Activated CD4-positive, alpha-beta T cell treated with anti-CD3 and anti-CD28 coated beads for 36 hours (primary cell): ENCODE measurements around the gene ZNF532. TPM values are rescaled to one million over a fixed set of nuclear protein-coding genes. Genes with fewer than 3 reads are reported as not detected.

Source experiments
- ATAC-seq: fragments of 200-7000 bp; cut with Tn5 transposase; one replicate; pipeline ENCODE4 v1.10.0; 2021; ENCODE audit warnings: mild to moderate bottlenecking, moderate library complexity
- CTCF ChIA-PET: fragments of 350-600 bp; sonication (Branson Sonifier 250); formaldehyde crosslinking; loops from one replicate; lab custom pipeline; 2021; ENCODE audit warnings: antibody characterized with exemption; lab: Charles Lee
- POLR2A ChIA-PET: fragments of 350-600 bp; sonication (Branson Sonifier 250); formaldehyde crosslinking; loops from one replicate; lab custom pipeline; 2021; ENCODE audit warnings: antibody characterized with exemption, inconsistent platforms; lab: Charles Lee
- DNase-seq: peaks from one replicate; pipeline ENCODE4 v3.0.0-alpha.2; 2020
- H3K27ac Mint-ChIP-seq: one replicate; pipeline ENCODE4 v1.8.0; 2021; ENCODE audit warnings: mixed read lengths
- H3K27me3 Mint-ChIP-seq: one replicate; pipeline ENCODE4 v1.8.0; 2021; ENCODE audit warnings: mixed read lengths
- H3K36me3 Mint-ChIP-seq: one replicate; pipeline ENCODE4 v1.8.0; 2021; ENCODE audit warnings: low read depth, mixed read lengths
- H3K4me1 Mint-ChIP-seq: one replicate; pipeline ENCODE4 v1.8.0; 2021; ENCODE audit warnings: mixed read lengths
- H3K4me3 Mint-ChIP-seq: one replicate; pipeline ENCODE4 v1.8.0; 2021; ENCODE audit warnings: mild to moderate bottlenecking, moderate library complexity, mixed read lengths
- H3K9me3 Mint-ChIP-seq: one replicate; pipeline ENCODE4 v1.8.0; 2021; ENCODE audit warnings: low read depth, mixed read lengths
- intact Hi-C, 2 experiments: fragments of 100-400 bp; cut with DNase I in 1 of 2; cut with micrococcal nuclease in 1 of 2; formaldehyde crosslinking; loops; one replicate each; pipeline versions ENCODE4 v1.14.2 to v1.15.1; 2022 to 2024; cut with DNase I, micrococcal nuclease
- total RNA-seq, 2 experiments: library from RNA; stranded (reverse); gene quantifications; one replicate each; pipeline ENCODE4 v1.2.3, GENCODE V29; 2021

Gene ZNF532
- total RNA-seq, 2 experiments from 2014 or later = 7.7 to 11.3 TPM

GRCh38 chr18:58893388-58894099 is 28.9 kb downstream of the ZNF532 start:
- DNase-seq (peak; percentile 27), ATAC-seq (peak; percentile 66)
- H3K4me1 Mint-ChIP-seq = peaks cover 21% of the 10 kb centered on the region
- H3K9me3 Mint-ChIP-seq = no peaks in the 10 kb centered on the region
- no peak overlapping the region for H3K4me3 Mint-ChIP-seq
- peak overlapping the region; percentile 29 for H3K27ac Mint-ChIP-seq
- peaks cover 4% of the 10 kb centered on the region for H3K27me3 Mint-ChIP-seq
- no peaks in the 10 kb centered on the region for H3K36me3 Mint-ChIP-seq
- ChIA-PET POLR2A (no interaction called here), CTCF (interaction anchor here (0.5 to 1.5 kb wide), 3 partner anchors 14 to 177 kb away, joined by 3 to 4 read pairs (median 3); no protein-coding TSS in a partner anchor)
- intact Hi-C loops = no loop called here

- ChIA-PET POLR2A (interaction anchor here (0.6 kb wide), 1 partner anchor 17 kb away, joined by 3 read pairs; no protein-coding TSS in a partner anchor), CTCF (interaction anchor here (0.6 to 1.5 kb wide), 2 partner anchors 15 to 254 kb away, joined by 3 to 4 read pairs; no protein-coding TSS in a partner anchor)
- H3K4me1 Mint-ChIP-seq = peaks cover 21% of the 10 kb centered on the region
- H3K9me3 Mint-ChIP-seq = no peaks in the 10 kb centered on the region
- H3K36me3 Mint-ChIP-seq = no peaks in the 10 kb centered on the region
- H3K27ac Mint-ChIP-seq = no peak overlapping the region
- intact Hi-C loops = no loop called here
- ATAC-seq (no peak), DNase-seq (no peak)
- H3K27me3 Mint-ChIP-seq = peaks cover 2% of the 10 kb centered on the region
- H3K4me3 Mint-ChIP-seq = no peak overlapping the region
Measured at GRCh38 chr18:58894930-58895329, 30.3 kb downstream of the ZNF532 start.

- CTCF ChIA-PET = interaction anchor here (0.5 to 0.6 kb wide), 2 partner anchors 9 to 255 kb away, joined by 3 to 4 read pairs; no protein-coding TSS in a partner anchor
- intact Hi-C loops = no loop called here
- no peak overlapping the region for H3K4me3 Mint-ChIP-seq
- DNase-seq (no peak), ATAC-seq (no peak)
- no peak overlapping the region for H3K27ac Mint-ChIP-seq
- H3K9me3 Mint-ChIP-seq = no peaks in the 10 kb centered on the region
- peaks cover 21% of the 10 kb centered on the region for H3K4me1 Mint-ChIP-seq
- POLR2A ChIA-PET = interaction anchor here (0.6 kb wide), 1 partner anchor 17 kb away, joined by 3 read pairs; no protein-coding TSS in a partner anchor
- peaks cover 2% of the 10 kb centered on the region for H3K27me3 Mint-ChIP-seq
- no peaks in the 10 kb centered on the region for H3K36me3 Mint-ChIP-seq
Measured at GRCh38 chr18:58895385-58895784, 30.7 kb downstream of the ZNF532 start.

GRCh38 chr18:58896268-58896667 is 31.6 kb downstream of the ZNF532 start:
- H3K9me3 Mint-ChIP-seq = no peaks in the 10 kb centered on the region
- peaks cover 2% of the 10 kb centered on the region for H3K27me3 Mint-ChIP-seq
- ChIA-PET POLR2A (interaction anchor here (0.6 kb wide), 1 partner anchor 341 kb away, joined by 3 read pairs; no protein-coding TSS in a partner anchor), CTCF (interaction anchor here (0.8 kb wide), 1 partner anchor 174 kb away, joined by 3 read pairs; no protein-coding TSS in a partner anchor)
- H3K36me3 Mint-ChIP-seq = no peaks in the 10 kb centered on the region
- H3K27ac Mint-ChIP-seq = no peak overlapping the region
- ATAC-seq (no peak), DNase-seq (no peak)
- H3K4me3 Mint-ChIP-seq = no peak overlapping the region
- intact Hi-C loops = no loop called here
- peaks cover 21% of the 10 kb centered on the region for H3K4me1 Mint-ChIP-seq

- intact Hi-C loops = no loop called here
- DNase-seq = no peak
- CTCF ChIA-PET = interaction anchor here (0.8 kb wide), 1 partner anchor 174 kb away, joined by 3 read pairs; no protein-coding TSS in a partner anchor
- H3K9me3 Mint-ChIP-seq = no peaks in the 10 kb centered on the region
- H3K4me3 Mint-ChIP-seq = no peak overlapping the region
- POLR2A ChIA-PET = no interaction called here
- no peaks in the 10 kb centered on the region for H3K36me3 Mint-ChIP-seq
- ATAC-seq = no peak
- H3K4me1 Mint-ChIP-seq = peaks cover 21% of the 10 kb centered on the region
- peaks cover 2% of the 10 kb centered on the region for H3K27me3 Mint-ChIP-seq
- H3K27ac Mint-ChIP-seq = no peak overlapping the region
Measured at GRCh38 chr18:58896734-58897508, 32.2 kb downstream of the ZNF532 start.

- ATAC-seq = no peak
- ChIA-PET CTCF (no interaction called here), POLR2A (no interaction called here)
- DNase-seq = no peak
- intact Hi-C loops = no loop called here
- no peaks in the 10 kb centered on the region for H3K36me3 Mint-ChIP-seq
- H3K4me3 Mint-ChIP-seq = no peak overlapping the region
- H3K4me1 Mint-ChIP-seq = peaks cover 21% of the 10 kb centered on the region
- H3K9me3 Mint-ChIP-seq = no peaks in the 10 kb centered on the region
- H3K27ac Mint-ChIP-seq = no peak overlapping the region
- H3K27me3 Mint-ChIP-seq = peaks cover 2% of the 10 kb centered on the region
Measured at GRCh38 chr18:58898010-58898799, 33.5 kb downstream of the ZNF532 start.

- H3K27ac Mint-ChIP-seq = no peak overlapping the region
- intact Hi-C loops = no loop called here
- no peak overlapping the region for H3K4me3 Mint-ChIP-seq
- no peaks in the 10 kb centered on the region for H3K27me3 Mint-ChIP-seq
- H3K9me3 Mint-ChIP-seq = no peaks in the 10 kb centered on the region
- DNase-seq = no peak
- ChIA-PET POLR2A (no interaction called here), CTCF (interaction anchor here (1.0 to 1.4 kb wide), 2 partner anchors 67 to 170 kb away, joined by 3 read pairs; no protein-coding TSS in a partner anchor)
- H3K4me1 Mint-ChIP-seq = peaks cover 15% of the 10 kb centered on the region
- ATAC-seq = no peak
- H3K36me3 Mint-ChIP-seq = no peaks in the 10 kb centered on the region
Measured at GRCh38 chr18:58900015-58900649, 35.5 kb downstream of the ZNF532 start.

GRCh38 chr18:58901143-58901542 is 36.5 kb downstream of the ZNF532 start:
- intact Hi-C loops = no loop called here
- ChIA-PET POLR2A (no interaction called here), CTCF (interaction anchor here (1.0 to 1.4 kb wide), 2 partner anchors 15 to 66 kb away, joined by 3 read pairs; no protein-coding TSS in a partner anchor)
- peaks cover 10% of the 10 kb centered on the region for H3K4me1 Mint-ChIP-seq
- H3K27me3 Mint-ChIP-seq = no peaks in the 10 kb centered on the region
- DNase-seq (no peak), ATAC-seq (no peak)
- H3K27ac Mint-ChIP-seq = no peak overlapping the region
- H3K9me3 Mint-ChIP-seq = no peaks in the 10 kb centered on the region
- no peaks in the 10 kb centered on the region for H3K36me3 Mint-ChIP-seq
- no peak overlapping the region for H3K4me3 Mint-ChIP-seq

GRCh38 chr18:58901783-58902182 is 37.1 kb downstream of the ZNF532 start:
- Mint-ChIP-seq H3K36me3 (no peaks in the 10 kb centered on the region), H3K27me3 (no peaks in the 10 kb centered on the region), H3K4me3 (no peak overlapping the region), H3K27ac (no peak overlapping the region), H3K9me3 (no peaks in the 10 kb centered on the region), H3K4me1 (peaks cover 4% of the 10 kb centered on the region)
- ATAC-seq = no peak
- ChIA-PET CTCF (interaction anchor here (1.0 kb wide), 1 partner anchor 16 kb away, joined by 3 read pairs; no protein-coding TSS in a partner anchor), POLR2A (no interaction called here)
- intact Hi-C loops = no loop called here
- DNase-seq = no peak

- ATAC-seq (no peak), DNase-seq (no peak)
- CTCF ChIA-PET = interaction anchor here (1.0 kb wide), 1 partner anchor 139 kb away, joined by 3 read pairs; no protein-coding TSS in a partner anchor
- Mint-ChIP-seq H3K27me3 (peaks cover under 1% of the 10 kb centered on the region), H3K9me3 (no peaks in the 10 kb centered on the region), H3K36me3 (no peaks in the 10 kb centered on the region), H3K4me1 (no peaks in the 10 kb centered on the region), H3K27ac (no peak overlapping the region), H3K4me3 (no peak overlapping the region)
- intact Hi-C loops = no loop called here
- POLR2A ChIA-PET = interaction anchor here (0.7 kb wide), 1 partner anchor 39 kb away, joined by 4 read pairs; no protein-coding TSS in a partner anchor
Measured at GRCh38 chr18:58902961-58903360, 38.3 kb downstream of the ZNF532 start.
